LNCAP (cell line): ENCODE results near the gene NFATC2.

ENCODE experiments used
- TF ChIP-seq, protein P1 (sequence below): fragments of 450-650 bp; IDR thresholded peaks from 2 replicates; pipeline ENCODE4 v1.5.1; 2017; ENCODE audit warnings: mild to moderate bottlenecking

Gene NFATC2

DNA sequence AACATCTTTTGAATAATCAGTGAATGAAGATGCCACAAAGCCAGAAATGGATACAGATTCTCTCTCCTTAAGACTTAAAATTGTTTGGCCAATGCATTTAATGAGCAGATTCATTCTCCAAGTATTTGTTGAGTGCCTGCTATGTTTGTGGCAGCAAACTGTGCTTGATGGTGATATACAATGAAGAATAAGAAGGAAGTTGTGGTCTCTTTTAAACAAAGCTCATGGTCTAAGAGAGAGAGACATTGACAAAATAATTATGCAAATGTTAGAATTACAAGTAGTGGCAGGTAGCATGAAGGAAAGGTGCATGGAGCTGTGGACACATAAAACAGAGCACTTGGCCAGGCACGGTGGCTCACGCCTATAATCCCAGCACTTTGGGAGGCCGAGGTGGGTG is 28.3 kb downstream of the NFATC2 start:
- TF ChIP-seq, protein P1, sequence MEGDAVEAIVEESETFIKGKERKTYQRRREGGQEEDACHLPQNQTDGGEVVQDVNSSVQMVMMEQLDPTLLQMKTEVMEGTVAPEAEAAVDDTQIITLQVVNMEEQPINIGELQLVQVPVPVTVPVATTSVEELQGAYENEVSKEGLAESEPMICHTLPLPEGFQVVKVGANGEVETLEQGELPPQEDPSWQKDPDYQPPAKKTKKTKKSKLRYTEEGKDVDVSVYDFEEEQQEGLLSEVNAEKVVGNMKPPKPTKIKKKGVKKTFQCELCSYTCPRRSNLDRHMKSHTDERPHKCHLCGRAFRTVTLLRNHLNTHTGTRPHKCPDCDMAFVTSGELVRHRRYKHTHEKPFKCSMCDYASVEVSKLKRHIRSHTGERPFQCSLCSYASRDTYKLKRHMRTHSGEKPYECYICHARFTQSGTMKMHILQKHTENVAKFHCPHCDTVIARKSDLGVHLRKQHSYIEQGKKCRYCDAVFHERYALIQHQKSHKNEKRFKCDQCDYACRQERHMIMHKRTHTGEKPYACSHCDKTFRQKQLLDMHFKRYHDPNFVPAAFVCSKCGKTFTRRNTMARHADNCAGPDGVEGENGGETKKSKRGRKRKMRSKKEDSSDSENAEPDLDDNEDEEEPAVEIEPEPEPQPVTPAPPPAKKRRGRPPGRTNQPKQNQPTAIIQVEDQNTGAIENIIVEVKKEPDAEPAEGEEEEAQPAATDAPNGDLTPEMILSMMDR: no peak

DNA sequence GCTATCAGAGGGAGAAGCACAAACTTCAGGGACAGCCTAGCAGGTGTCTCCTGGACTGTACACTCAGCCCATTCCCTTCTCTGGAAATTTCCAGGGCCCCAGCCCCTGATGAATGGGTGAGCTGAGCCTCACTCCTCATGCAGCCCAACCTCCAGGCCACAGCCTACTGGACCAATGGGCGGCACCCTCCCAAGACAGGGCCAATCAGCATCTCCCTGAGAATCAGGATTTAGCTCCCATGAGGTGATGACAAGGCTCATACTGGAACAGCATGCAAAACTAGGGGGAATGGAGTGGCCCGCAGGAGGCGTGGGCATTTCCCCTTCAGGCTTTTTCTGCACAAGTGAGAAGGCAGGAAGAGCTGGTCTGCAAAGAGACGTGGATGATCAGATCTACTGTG is 29.0 kb downstream of the NFATC2 start:
- TF ChIP-seq, protein P1: no peak

DNA sequence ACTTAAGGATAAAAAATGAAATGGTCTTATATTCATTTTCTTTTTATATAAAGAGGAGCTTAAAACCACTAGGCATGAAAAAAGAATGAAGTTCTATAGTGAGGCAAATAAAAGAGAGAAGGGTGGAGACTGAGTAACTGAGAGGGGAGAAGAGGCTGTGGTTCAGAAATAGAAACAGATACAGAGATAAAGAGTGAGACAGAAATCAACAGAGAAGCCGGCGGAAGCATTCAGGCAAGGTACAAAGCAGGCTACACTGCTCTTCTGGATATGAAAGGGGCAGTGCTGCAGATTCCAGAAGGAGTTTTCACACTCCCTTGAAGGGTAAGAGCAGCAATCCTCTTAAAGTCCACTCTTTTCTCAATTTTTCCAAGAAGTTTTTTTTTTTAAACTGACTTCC is 29.9 kb downstream of the NFATC2 start:
- TF ChIP-seq, protein P1: no peak

DNA sequence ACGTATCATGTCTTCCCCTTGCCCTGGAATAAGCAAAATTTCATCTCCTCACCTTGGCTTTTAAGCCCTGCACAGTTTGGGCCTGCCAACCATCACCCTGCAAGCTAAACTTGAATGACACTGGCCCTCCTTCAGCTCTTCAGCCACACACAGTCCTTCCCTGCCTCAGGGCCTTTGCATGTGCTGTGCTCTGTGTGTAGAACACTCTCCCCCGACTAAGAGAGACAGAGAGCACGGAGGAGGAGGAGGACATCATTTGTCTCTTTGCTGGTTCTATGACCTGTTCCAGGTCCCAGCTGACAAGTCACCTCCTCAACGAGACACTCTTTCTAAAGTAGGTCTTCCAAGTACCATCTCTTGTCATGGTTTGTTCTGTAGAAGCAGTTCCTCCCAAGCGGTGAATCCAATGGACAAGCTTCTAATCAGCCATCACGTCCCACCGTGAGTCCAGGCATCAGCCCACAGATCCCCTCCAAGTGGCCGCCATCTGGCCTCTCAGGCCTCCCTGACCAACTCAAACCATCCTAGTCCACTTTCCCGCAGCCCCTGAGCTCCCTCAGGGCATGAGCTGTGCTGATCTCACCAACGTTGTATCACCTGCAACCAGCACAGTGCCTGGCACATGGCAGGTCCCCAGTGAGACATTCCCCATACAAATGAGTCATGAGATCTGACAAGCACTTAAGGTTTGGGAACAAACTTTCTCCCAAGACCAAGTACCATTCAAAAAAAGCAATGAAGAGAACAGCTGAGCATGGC is 30.5 kb downstream of the NFATC2 start:
- TF ChIP-seq, protein P1: no peak

DNA sequence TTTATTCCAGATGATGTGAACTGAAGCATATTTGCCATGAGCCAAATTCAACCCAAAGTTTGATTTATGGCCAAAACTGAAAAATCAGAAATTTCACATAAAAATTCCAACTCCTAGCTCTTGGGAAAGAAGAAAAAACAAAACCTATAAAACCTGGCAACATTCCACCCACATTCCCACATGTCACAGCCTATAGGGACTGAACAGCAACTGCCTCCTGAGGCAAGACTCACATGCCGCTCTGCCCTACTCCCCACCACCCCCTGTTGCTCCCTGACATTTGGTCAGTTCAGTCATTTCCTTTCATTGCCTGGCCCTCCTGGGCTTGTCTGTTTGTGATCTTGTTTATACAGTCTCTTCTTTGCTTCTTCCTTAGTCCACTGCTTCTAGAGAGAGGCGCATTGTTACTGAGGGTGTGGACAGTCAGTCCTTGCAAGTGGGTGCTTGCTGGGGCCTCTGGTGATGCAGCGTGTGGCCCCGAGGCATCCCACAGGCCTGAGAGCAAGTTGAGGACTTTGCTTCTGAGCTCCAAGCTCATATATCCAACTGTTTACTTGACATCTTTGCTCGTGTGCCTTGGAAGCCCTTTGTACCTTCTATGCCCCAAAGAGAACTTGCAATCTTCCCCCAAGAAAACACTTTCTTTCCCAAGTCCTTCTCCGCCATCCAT is 31.4 kb downstream of the NFATC2 start:
- TF ChIP-seq, protein P1: no peak

DNA sequence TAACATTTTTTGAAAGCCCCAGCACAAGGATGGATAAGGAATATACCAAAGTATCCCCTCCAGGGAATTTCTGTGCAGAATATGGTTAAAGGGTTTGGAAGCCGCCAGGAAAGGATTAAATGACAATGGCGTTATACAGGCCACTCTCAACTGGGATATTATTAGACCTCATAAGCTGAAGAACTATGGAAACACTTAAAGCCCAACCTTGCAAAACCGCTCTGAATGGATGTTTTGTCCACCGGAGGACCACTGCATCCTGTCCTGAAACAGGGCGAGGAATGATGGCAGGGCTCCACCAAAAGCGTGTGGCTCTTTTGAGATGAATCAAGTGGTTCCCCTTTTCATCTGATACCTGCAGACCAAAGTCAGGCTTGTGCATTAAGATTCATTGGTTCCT is 32.4 kb downstream of the NFATC2 start:
- TF ChIP-seq, protein P1: no peak

DNA sequence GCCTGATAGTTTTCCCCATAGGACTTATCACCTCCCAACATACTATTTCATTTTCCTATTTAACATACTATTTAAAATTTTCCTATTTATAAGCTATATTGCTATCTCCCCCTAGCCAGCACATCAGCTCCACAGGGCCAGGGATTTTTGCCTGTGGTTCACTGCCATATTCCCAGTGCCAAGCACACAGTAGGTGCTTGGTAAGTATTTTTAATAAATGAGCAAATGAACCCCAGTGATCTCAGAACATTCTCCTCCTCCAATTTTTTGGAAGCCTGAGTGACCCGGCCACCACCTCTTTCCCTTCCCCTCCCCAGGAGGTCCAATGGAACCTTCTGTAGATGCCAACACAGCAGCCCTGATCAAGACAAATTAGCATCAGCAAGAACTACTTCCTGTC is 33.3 kb downstream of the NFATC2 start:
- TF ChIP-seq, protein P1: no peak
